Measurements from ENCODE around the gene JMJD8. TPM values are rescaled to one million over a fixed set of nuclear protein-coding genes. Genes with fewer than 3 reads are reported as not detected.
A peak's percentile ranks its signal among the peaks of the same experiment; 100 is the strongest.

The JMJD8 gene
- total RNA-seq, 4 donors from 2014 or later = 53.7 to 70.7 (median 62.5) TPM

GRCh38 chr16:660459-661183 is 23.5 kb downstream of the JMJD8 start:
- Histone ChIP-seq H3K4me3 (peak overlapping the region in 3 of 4 donors; percentile 25 to 59 (median 27)), H3K4me1 (peaks cover 10 to 18% (median 13%) of the 10 kb centered on the region in 3 donors), H3K27me3 (no peaks in the 10 kb centered on the region), H3K36me3 (peaks cover 0 to 44% (median 5%) of the 10 kb centered on the region in 3 donors), H3K27ac (peak overlapping the region; percentile 49 to 88 (median 67)), H3K9me3 (no peaks in the 10 kb centered on the region)
- intact Hi-C loops (cut with DNase I) = loop anchor here (10.0 kb wide), 1 partner anchor 76 kb away; no protein-coding TSS in a partner anchor
- 39% methylated on average over 6 of the region's 43 CpGs; no CpG with 5 or more reads in 1 of the 2 donors for WGBS, 2 donors
- DNase-seq = no peak
- TF ChIP-seq CTCF (IDR thresholded peaks at IDR 0.05) (peak in 5 of 6 experiments; percentile 37 to 64 (median 54)), POLR2A (IDR thresholded peaks at IDR 0.05) (peak in 1 of 4 donors; percentile 20)

- peaks cover 10 to 18% (median 13%) of the 10 kb centered on the region in 3 donors for H3K4me1 ChIP-seq
- no peak for TF ChIP-seq CTCF (IDR thresholded peaks at IDR 0.05)
- no peak for TF ChIP-seq POLR2A (IDR thresholded peaks at IDR 0.05)
- intact Hi-C loops (cut with DNase I) = loop anchor here (10.0 kb wide), 1 partner anchor 75 kb away; no protein-coding TSS in a partner anchor
- peak overlapping the region in 2 of 4 donors; percentile 25 to 59 for H3K4me3 ChIP-seq
- H3K9me3 ChIP-seq = no peaks in the 10 kb centered on the region
- 67% methylated on average over 4 of the region's 6 CpGs; no CpG with 5 or more reads in 1 of the 2 donors for WGBS, 2 donors
- no peaks in the 10 kb centered on the region for H3K27me3 ChIP-seq
- DNase-seq = no peak
- peak overlapping the region; percentile 49 to 88 (median 67) for H3K27ac ChIP-seq
- peaks cover 0 to 49% (median 5%) of the 10 kb centered on the region in 3 donors for H3K36me3 ChIP-seq
These were observed 24.0 kb downstream of the JMJD8 start for GRCh38 chr16:660132-660458.

GRCh38 chr16:659618-660017 is 24.5 kb downstream of the JMJD8 start:
- H3K9me3 ChIP-seq = no peaks in the 10 kb centered on the region
- no peaks in the 10 kb centered on the region for H3K27me3 ChIP-seq
- no peak overlapping the region for H3K27ac ChIP-seq
- no peak overlapping the region for H3K4me3 ChIP-seq
- peaks cover 10 to 18% (median 13%) of the 10 kb centered on the region in 3 donors for H3K4me1 ChIP-seq
- intact Hi-C loops (cut with DNase I) = loop anchor here (10.0 kb wide), 1 partner anchor 75 kb away; no protein-coding TSS in a partner anchor
- DNase-seq = no peak
- 92% methylated on average over 13 of the region's 20 CpGs; no CpG with 5 or more reads in 1 of the 2 donors for WGBS, 2 donors
- H3K36me3 ChIP-seq = peaks cover 0 to 54% (median 5%) of the 10 kb centered on the region in 3 donors
- TF ChIP-seq POLR2A (IDR thresholded peaks at IDR 0.05) (no peak), CTCF (IDR thresholded peaks at IDR 0.05) (no peak)

GRCh38 chr16:658679-659571 is 25.2 kb downstream of the JMJD8 start:
- 77 to 99% methylated on average over 4 to 8 of the region's 35 CpGs for WGBS, 2 donors
- Histone ChIP-seq H3K4me1 (peaks cover 10 to 18% (median 13%) of the 10 kb centered on the region in 3 donors), H3K9me3 (no peaks in the 10 kb centered on the region), H3K27ac (no peak overlapping the region), H3K4me3 (no peak overlapping the region), H3K27me3 (no peaks in the 10 kb centered on the region), H3K36me3 (peaks cover 0 to 57% (median 5%) of the 10 kb centered on the region in 3 donors)
- TF ChIP-seq POLR2A (IDR thresholded peaks at IDR 0.05) (no peak), CTCF (IDR thresholded peaks at IDR 0.05) (no peak)
- intact Hi-C loops (cut with DNase I) = no loop called here
- DNase-seq = no peak

All from esophagus squamous epithelium (tissue), 5 donors.